ENCODE results near the gene FNDC3B.

GRCh38 chr3:172078721-172079120 is 39.3 kb downstream of the FNDC3B start:
- TF ChIP-seq CTCF (IDR thresholded peaks at IDR 0.05) (no peak), EZH2 (IDR thresholded peaks at IDR 0.05) (no peak)

Measured in neural progenitor cell (in vitro differentiated cells).